ENCODE data around the gene USO1. TPM values are rescaled to one million over a fixed set of nuclear protein-coding genes. Genes with fewer than 3 reads are reported as not detected.
A peak's percentile ranks its signal among the peaks of the same experiment; 100 is the strongest.

USO1 gene
- total and polyA plus RNA-seq, 2 of the 13 experiments (the other 11 are each of a cell fraction or from before 2014, with no cell fraction given), result 52.2 to 87.7 TPM

GRCh38 chr4:75724867-75725724 is 719 bp downstream of the USO1 start (continued):
- TF ChIP-seq PRDM15 (CRISPR knock-in tag; IDR thresholded peaks at IDR 0.05) (no peak; the same call in 1 of the 2 replicates), RELA (CRISPR knock-in tag; IDR thresholded peaks at IDR 0.05) (no peak), ZNF660 (CRISPR knock-in tag; IDR thresholded peaks at IDR 0.05; ENCODE audit: borderline replicate concordance, low read depth) (no peak), CAMTA2 (CRISPR knock-in tag; IDR thresholded peaks at IDR 0.05; ENCODE audit: borderline replicate concordance) (0 out of 2 replicates have a peak, but pooled peaks have one; percentile 61), PHF5A (CRISPR knock-in tag; IDR thresholded peaks at IDR 0.05; ENCODE audit: low read depth, unreplicated experiment) (no peak), PLSCR1 (CRISPR knock-in tag; IDR thresholded peaks at IDR 0.05; ENCODE audit: borderline replicate concordance) (no peak), ESRRA (CRISPR knock-in tag; IDR thresholded peaks at IDR 0.05; ENCODE audit: low read depth) (no peak), ZFY (CRISPR knock-in tag; IDR thresholded peaks at IDR 0.05) (peak; percentile 87), MLX (CRISPR knock-in tag; IDR thresholded peaks at IDR 0.05) (no peak), ZNF570 (CRISPR knock-in tag; IDR thresholded peaks at IDR 0.05; ENCODE audit: borderline replicate concordance) (no peak; the same call in 1 of the 2 replicates), ZNF746 (CRISPR knock-in tag; IDR thresholded peaks at IDR 0.05) (0 out of 2 replicates have a peak, but pooled peaks have one; percentile 22), BCL3 (CRISPR knock-in tag; IDR thresholded peaks at IDR 0.05) (no peak), IKZF1 (IDR thresholded peaks at IDR 0.05) (no peak), SOX13 (IDR thresholded peaks at IDR 0.05) (no peak), SOX13 (CRISPR knock-in tag; conservative IDR thresholded peaks at IDR 0.05 in 1 of 2, IDR thresholded peaks at IDR 0.05 in 1 of 2) (peak in 1 of 2 experiments; percentile 40; a peak in 1 of 4 replicates), EHMT2 (IDR thresholded peaks at IDR 0.05; ENCODE audit: borderline replicate concordance, low read depth, low read length) (no peak), GATA4 (IDR thresholded peaks at IDR 0.05; ENCODE audit: borderline replicate concordance, low read depth) (no peak), ARID3A (IDR thresholded peaks at IDR 0.05; ENCODE audit: low read depth, low read length) (no peak), FOXA3 (CRISPR knock-in tag; IDR thresholded peaks at IDR 0.05) (peak; percentile 22; the same call in 1 of the 2 replicates), MAZ (IDR thresholded peaks at IDR 0.05; ENCODE audit: borderline replicate concordance, low read depth, low read length) (0 out of 2 replicates have a peak, but pooled peaks have one; percentile 7), MAZ (CRISPR knock-in tag; IDR thresholded peaks at IDR 0.05; ENCODE audit: low read depth) (no peak)
